Measurements from ENCODE around the gene COL5A1.
"Not testable (repeated sequence)": the region's sequence is repeated elsewhere in the genome, so short reads cannot be mapped to it uniquely, and the experiment has no call there.

Gene COL5A1

DNA sequence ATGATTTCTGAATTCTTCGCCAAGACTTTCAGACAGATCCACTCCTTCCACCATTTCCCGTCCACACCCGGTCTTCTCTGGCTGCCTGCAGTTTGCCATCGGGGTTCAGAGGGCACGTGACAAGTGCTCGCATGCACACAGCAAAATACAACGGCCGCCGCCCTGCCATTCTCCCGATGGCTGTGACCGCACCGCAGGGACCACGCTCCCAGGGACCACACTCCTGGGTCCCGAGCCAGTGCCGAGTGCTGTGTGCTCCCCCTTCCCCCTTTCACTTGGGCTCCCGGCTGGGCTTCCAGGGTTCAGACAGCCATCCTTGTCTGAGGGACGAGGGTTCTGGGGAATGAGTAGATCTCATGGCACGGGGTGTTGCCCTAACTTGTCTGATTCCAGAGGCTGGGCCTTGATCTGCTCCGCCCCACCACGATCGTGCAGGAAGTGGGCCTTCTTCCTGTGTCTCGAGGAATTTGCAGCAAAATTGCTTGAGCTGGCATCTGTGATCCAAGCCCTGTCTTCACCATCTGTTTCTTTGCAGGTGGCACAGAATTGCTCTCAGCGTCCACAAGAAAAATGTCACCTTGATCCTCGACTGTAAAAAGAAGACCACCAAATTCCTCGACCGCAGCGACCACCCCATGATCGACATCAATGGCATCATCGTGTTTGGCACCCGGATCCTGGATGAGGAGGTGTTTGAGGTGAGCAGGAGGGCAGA, 59.2 kb downstream of the COL5A1 start:
- H3K4me1 Mint-ChIP-seq = peaks cover 23% of the 10 kb centered on the region
- H3K4me3 Mint-ChIP-seq = no peak overlapping the region
- TF ChIP-seq CTCF (IDR thresholded peaks at IDR 0.05; ENCODE audit: unreplicated experiment in 3 of 3) = no peak
- peaks cover 23% of the 10 kb centered on the region for H3K36me3 Mint-ChIP-seq (ENCODE audit: low read depth)
- H3K27ac Mint-ChIP-seq = no peak overlapping the region
- no peaks in the 10 kb centered on the region for H3K9me3 Mint-ChIP-seq
- no peaks in the 10 kb centered on the region for H3K27me3 Mint-ChIP-seq (ENCODE audit: low read depth)

DNA sequence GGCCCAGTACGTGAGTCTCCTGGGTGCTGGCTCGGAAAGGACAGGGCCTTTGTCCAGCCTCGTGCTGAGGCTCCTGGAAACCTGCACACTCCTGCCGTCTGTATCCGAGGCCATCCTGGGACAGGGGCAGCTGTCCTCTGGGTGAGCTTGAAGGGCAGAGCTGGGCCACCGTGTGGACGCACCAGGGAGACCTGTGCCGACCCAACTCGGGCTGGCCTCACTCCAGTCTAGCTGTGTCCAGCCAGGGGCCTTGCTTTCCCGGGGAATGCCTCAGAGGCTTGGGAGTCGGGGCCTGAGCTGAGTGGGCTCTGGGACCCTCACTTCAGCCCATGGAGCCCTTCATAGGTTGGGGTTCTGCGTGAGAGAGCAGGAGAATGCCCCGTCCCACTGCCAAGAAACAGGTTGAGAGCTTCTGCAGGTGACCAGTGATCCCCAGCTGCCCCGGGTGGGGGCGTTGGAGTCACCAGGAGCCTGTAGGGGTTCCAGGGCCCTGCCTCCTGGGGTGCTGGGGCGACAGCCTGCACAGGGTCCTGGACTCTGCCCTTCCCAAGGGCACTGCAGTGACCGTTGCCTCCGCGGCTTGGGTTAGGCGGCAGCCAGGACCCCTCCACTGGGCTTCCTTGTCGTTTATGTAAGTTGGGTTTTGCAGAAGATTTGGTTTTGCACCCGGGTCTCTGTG, 60.1 kb downstream of the COL5A1 start:
- H3K27ac Mint-ChIP-seq = no peak overlapping the region
- no peak for TF ChIP-seq CTCF (IDR thresholded peaks at IDR 0.05; ENCODE audit: unreplicated experiment in 3 of 3)

DNA sequence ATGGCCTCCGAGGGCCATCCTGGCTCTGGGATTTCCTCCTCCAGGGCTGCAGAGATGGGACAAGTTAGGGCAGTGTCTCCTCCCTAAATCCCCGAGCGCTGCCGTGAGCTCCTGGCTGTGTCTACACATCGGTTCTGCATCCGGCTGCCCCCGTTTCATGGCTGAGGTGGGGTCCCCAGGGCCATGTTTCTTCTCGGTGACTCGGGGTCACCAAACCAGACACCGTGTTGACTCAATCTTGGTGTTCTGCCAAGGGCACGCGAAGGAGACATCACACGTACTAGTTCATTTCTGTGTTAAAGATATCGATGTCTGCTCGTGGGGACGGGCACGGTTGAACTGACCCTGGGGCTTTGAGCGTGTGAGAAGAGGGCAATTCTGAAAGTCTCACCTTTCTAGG, 60.7 kb downstream of the COL5A1 start:
- Mint-ChIP-seq H3K4me1 (peaks cover 29% of the 10 kb centered on the region), H3K27me3 (ENCODE audit: low read depth) (no peaks in the 10 kb centered on the region), H3K27ac (no peak overlapping the region), H3K4me3 (no peak overlapping the region), H3K9me3 (no peaks in the 10 kb centered on the region), H3K36me3 (ENCODE audit: low read depth) (peaks cover 23% of the 10 kb centered on the region)
- TF ChIP-seq CTCF (IDR thresholded peaks at IDR 0.05; ENCODE audit: unreplicated experiment in 3 of 3) = no peak

More for the DNA sequence above, 60.1 kb downstream of the COL5A1 start:
- peaks cover 23% of the 10 kb centered on the region for H3K36me3 Mint-ChIP-seq (ENCODE audit: low read depth)
- no peaks in the 10 kb centered on the region for H3K9me3 Mint-ChIP-seq
- H3K27me3 Mint-ChIP-seq (ENCODE audit: low read depth) = no peaks in the 10 kb centered on the region
- H3K4me1 Mint-ChIP-seq = peaks cover 28% of the 10 kb centered on the region
- no peak overlapping the region for H3K4me3 Mint-ChIP-seq

DNA sequence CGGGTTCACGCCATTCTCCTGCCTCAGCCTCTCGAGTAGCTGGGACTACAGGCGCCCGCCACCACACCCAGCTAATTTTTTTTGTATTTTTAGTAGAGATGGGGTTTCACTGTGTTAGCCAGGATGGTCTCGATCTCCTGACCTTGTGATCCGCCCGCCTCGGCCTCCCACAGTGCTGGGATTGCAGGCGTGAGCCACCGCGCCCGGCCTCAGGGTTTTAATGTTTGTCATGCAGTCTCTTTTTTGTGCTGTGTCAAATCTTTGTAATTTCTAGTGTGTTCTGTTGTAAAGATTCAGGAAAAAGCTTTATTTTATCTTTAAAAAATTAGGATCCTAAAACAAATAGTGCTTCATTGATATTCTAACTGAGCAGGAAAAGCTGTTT, 62.1 kb downstream of the COL5A1 start:
- peaks cover 24% of the 10 kb centered on the region for H3K36me3 Mint-ChIP-seq (ENCODE audit: low read depth)
- not testable (repeated sequence) for H3K27me3 Mint-ChIP-seq (ENCODE audit: low read depth); H3K4me3 Mint-ChIP-seq; H3K9me3 Mint-ChIP-seq
- peak overlapping the region in 1 of 3 experiments; percentile 86 for H3K27ac Mint-ChIP-seq
- H3K4me1 Mint-ChIP-seq = peaks cover 37% of the 10 kb centered on the region

- Mint-ChIP-seq H3K27me3 (ENCODE audit: low read depth) (no peaks in the 10 kb centered on the region), H3K9me3 (no peaks in the 10 kb centered on the region), H3K36me3 (ENCODE audit: low read depth) (peaks cover 25% of the 10 kb centered on the region), H3K4me1 (peaks cover 41% of the 10 kb centered on the region), H3K27ac (peak overlapping the region; percentile 68 to 89 (median 86)), H3K4me3 (peak overlapping the region in 1 of 3 experiments; percentile 7)
- TF ChIP-seq CTCF (IDR thresholded peaks at IDR 0.05; ENCODE audit: unreplicated experiment in 3 of 3) = no peak
These were observed 62.9 kb downstream of the COL5A1 start for GRCh38 chr9:134704498-134704897.

DNA sequence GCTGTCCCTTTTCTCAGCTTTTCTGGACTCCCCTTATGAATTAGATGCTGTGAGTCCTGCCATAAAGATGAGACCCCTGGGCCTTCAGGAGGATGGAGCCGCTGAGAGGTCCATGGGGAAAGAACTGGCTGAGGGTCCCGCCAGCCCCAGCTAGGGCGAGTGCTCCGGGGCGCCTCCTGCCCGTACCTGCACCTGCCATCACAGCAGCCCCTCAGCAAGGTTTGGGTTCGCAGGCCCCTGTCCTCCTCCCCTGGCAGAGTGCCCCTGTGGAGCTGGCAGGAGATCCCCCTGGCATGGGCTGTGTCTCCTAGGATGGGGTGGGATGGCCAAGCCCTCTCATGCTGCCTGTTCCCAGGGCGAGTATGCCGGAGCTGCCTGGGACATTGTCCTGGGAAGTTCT, 64.2 kb downstream of the COL5A1 start:
- Mint-ChIP-seq H3K27me3 (ENCODE audit: low read depth) (no peaks in the 10 kb centered on the region), H3K36me3 (ENCODE audit: low read depth) (peaks cover 19% of the 10 kb centered on the region), H3K9me3 (no peaks in the 10 kb centered on the region), H3K27ac (peak overlapping the region in 2 of 3 experiments; percentile 55 to 94), H3K4me1 (peaks cover 41% of the 10 kb centered on the region), H3K4me3 (no peak overlapping the region)
- TF ChIP-seq CTCF (IDR thresholded peaks at IDR 0.05; ENCODE audit: unreplicated experiment in 3 of 3) = no peak

Data from nephron (organoid).